Panc1 (cell line): ENCODE data around the gene UBASH3B.

Experiments used
- POLR2AphosphoS5 ChIP-seq: IDR thresholded peaks from 2 replicates; pipeline ENCODE4 v1.6.1; 2012; ENCODE audit warnings: mild to moderate bottlenecking, low read depth, low read length, moderate library complexity
- SIN3A ChIP-seq: IDR thresholded peaks from 2 replicates; pipeline ENCODE4 v1.6.1; 2012; ENCODE audit warnings: low read depth, mild to moderate bottlenecking, low read length, moderate library complexity, borderline replicate concordance; ENCODE audit not compliant: insufficient read depth
- TCF7L2 ChIP-seq: IDR thresholded peaks from 2 replicates; pipeline ENCODE4 v1.6.1; 2011; ENCODE audit warnings: mild to moderate bottlenecking, low read depth, low read length, inconsistent platforms
- TF ChIP-seq, protein P1 (sequence below): fragments of 450-650 bp; IDR thresholded peaks from 2 replicates; pipeline ENCODE4 v1.5.1; 2017; ENCODE audit warnings: mild to moderate bottlenecking

DNA sequence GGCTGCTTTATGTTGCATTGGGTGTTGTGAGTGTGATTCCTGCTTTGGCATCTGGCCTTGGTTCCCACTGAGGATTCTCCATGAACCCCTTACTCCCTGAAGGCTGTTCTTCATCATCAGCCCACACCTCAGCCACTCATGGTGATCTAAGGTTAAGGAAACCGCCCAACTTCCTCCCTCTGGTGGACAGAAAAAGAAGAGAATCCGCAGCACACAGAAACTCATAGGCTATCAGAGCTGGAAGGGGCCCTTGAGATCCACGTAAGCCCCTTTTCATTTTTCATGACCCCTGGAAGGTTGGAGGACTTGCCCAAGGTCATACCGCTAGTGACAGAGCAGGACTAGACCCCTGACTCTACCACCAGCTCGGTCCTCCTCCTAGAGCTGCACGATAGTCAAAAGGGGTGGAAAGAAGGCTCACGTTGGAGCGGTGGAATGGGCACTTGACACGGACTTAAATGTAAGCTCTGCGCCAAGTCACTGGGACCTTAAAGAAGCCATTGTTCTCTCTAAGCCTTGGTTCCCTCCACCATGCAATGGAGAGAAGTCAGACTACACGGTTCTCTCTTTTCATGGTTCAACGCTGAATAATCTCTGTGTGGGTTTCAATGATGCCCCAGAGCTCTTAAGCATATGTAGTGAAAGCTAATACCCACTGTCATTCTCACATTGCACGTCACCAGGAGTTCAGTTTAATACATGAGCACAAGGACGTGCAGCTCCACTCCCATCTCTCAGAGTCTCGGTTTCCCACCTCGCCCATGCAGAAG lies 99.2 kb downstream of the UBASH3B start:
- no peak for TF ChIP-seq SIN3A
- no peak for TF ChIP-seq POLR2AphosphoS5
- TF ChIP-seq, protein P1, sequence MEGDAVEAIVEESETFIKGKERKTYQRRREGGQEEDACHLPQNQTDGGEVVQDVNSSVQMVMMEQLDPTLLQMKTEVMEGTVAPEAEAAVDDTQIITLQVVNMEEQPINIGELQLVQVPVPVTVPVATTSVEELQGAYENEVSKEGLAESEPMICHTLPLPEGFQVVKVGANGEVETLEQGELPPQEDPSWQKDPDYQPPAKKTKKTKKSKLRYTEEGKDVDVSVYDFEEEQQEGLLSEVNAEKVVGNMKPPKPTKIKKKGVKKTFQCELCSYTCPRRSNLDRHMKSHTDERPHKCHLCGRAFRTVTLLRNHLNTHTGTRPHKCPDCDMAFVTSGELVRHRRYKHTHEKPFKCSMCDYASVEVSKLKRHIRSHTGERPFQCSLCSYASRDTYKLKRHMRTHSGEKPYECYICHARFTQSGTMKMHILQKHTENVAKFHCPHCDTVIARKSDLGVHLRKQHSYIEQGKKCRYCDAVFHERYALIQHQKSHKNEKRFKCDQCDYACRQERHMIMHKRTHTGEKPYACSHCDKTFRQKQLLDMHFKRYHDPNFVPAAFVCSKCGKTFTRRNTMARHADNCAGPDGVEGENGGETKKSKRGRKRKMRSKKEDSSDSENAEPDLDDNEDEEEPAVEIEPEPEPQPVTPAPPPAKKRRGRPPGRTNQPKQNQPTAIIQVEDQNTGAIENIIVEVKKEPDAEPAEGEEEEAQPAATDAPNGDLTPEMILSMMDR: peak; percentile 74
- TF ChIP-seq TCF7L2: no peak
